ENCODE results near the gene DAB2IP.

DNA sequence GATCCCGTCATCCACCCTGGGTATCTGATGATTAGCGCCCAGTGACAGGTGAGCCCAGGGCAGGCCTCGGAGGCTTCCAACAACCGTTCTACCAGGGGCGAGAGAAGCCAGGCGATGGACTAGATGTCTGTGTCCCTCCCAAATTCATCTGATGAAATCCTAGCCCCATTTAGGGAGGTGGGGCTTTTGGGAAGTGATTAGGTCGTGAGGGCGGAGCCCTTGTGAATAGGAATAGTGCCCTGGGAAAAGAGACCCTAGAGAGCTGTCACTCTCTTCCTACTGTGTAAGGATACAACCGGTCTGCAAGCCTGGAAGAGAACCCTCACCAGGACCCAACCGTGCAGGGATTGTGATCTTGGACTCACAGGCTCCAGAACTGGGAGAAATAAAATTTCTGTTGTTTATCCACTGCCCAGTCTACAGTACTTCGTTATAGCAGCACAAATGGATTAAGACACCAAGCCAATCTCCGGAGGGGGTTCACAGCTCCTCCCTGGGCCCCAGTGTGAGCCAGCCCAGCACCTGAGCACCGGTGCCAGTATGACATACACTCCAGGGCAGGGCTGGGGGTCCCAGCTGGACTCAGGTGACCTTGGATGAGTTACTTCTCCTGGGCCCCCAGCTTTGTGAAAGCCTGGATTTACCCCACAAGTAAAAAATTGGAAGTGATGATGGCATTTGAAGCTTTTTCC, 162.2 kb downstream of the DAB2IP start:
- TF ChIP-seq CTCF (IDR thresholded peaks at IDR 0.05; ENCODE audit: insufficient read depth, low read length, poor library complexity, severe bottlenecking) (no peak), EZH2phosphoT487 (conservative IDR thresholded peaks at IDR 0.05; ENCODE audit: low read length) (no peak)
